HG02970 (cell line): ENCODE data around the gene ZFR2.
"Not testable (repeated sequence)": the region's sequence is repeated elsewhere in the genome, so short reads cannot be mapped to it uniquely, and the experiment has no call there.

Source experiments
- ATAC-seq: cut with Tn5 transposase; IDR thresholded peaks from one replicate; pipeline ENCODE4 v1.9.1; 2021; ENCODE audit warnings: mild to moderate bottlenecking, moderate library complexity, moderate number of reproducible peaks; ENCODE audit not compliant: unreplicated experiment, low FRiP score

The ZFR2 gene

DNA sequence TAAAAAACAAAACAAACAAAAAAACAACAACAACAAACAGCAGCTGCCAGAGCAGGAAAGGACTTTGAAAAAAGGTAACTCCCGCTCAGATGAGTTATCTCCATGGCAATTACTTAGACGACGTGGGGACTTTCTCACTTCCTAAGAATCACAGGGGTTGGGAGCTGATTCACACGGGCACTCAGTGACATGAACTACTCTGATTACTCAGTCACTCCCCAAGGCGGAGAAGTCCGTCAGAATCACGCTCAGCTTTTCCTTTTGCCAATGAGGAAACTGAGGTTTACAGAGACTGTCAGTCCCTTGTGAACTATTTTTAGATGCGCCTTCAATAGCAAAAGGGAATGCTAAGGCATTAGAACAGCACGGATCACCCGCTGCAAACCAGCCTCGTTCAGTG is 50.4 kb downstream of the ZFR2 start:
- ATAC-seq, result no peak

GRCh38 chr19:3817761-3818160 is 51.1 kb downstream of the ZFR2 start:
- ATAC-seq, result no peak

GRCh38 chr19:3816566-3817218 is 52.1 kb downstream of the ZFR2 start:
- no peak for ATAC-seq

GRCh38 chr19:3816148-3816547 is 52.7 kb downstream of the ZFR2 start:
- ATAC-seq, result not testable (repeated sequence)

DNA sequence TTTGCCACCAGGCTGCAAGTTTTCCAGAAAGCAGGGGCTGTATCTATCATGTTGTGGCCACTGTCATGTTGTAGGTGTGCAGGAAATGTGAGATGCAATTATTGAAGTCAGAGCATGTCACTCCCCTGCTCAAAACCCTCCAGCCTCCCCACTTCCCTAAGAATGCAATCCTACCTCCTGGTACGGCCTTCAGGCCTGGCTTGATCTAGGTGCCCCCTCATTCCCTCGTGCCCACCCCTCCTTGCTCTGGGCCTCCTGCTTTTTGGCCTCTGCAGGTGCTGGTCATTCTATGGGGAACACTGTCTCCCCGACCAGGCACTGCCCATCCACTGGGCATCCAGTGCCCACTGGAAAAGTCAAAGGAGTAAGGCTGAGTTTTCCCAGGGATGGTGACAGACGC is 54.2 kb downstream of the ZFR2 start:
- ATAC-seq, result no peak

GRCh38 chr19:3813473-3814392 is 55.1 kb downstream of the ZFR2 start:
- ATAC-seq, result no peak

DNA sequence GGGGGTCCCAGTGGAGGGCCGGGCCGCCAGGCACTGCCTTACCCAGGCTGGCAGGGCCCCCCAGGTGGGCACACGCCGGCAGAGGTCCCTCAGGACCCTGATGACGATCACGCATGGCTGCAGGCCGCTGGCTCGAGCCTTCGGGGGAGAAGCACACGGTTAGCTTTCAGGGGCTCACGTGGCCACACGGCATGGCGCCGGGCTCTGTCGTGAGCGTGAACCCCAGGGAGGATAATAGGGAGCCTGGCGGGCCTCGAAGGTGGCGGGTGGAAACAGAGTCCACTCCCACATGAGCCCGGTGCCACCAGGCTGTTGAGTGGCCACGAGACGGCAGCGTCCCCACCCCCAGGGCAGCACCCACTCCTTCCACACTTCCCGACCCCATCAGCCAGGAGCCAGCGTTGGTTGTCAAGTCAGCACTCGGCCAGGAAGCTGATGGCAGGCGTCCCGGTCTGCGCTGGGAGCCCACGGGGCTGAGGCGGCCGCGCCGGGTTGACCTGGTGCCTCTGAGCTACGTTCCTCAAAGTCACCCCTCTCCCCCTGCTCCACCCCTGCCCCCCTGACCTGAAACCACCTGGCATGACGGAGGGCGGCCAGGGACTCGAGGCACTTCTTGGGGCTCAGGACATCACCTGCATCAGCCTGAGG is 58.0 kb downstream of the ZFR2 start:
- no peak for ATAC-seq

DNA sequence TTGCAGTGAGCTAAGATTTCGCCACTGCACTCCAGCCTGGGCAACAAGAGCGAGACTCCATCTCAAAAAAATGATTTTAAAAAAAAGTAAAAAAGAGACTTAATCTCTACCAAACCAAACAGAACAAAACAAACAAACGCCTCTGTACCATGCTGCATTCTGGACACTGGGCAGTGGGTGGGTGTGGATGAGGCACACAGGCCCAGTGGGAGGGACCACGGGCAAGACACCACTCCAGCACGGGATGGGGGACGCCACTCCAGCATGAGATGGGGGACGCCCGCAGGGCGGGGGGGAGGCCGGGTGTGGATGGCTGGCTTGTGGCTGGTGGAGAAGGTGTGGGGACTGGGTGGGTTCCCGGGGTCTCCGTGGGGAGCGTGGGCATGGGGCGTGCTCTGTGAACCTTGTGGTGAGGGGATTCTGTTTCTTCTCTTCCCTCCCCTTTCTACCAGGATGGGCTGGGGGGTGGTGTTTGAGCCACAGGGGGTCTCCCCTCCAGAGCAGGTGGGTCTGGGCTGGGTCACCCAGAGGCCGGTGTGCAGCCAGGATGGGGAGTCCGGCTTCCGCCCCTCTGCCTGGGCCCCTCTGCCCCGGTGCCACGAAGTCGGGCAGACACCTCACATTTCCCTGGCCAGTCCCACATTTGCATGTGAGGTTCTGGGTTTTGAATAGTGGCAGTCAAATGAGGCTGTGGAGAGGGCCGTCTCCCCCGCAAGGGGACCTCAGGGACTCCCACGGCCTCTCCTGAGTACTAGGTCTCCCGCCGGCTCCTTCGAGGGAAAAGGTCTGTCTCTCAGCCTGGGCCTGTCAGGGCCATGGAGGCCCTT is 58.7 kb downstream of the ZFR2 start:
- ATAC-seq, result no peak

GRCh38 chr19:3808420-3809143 is 60.3 kb downstream of the ZFR2 start:
- no peak for ATAC-seq

DNA sequence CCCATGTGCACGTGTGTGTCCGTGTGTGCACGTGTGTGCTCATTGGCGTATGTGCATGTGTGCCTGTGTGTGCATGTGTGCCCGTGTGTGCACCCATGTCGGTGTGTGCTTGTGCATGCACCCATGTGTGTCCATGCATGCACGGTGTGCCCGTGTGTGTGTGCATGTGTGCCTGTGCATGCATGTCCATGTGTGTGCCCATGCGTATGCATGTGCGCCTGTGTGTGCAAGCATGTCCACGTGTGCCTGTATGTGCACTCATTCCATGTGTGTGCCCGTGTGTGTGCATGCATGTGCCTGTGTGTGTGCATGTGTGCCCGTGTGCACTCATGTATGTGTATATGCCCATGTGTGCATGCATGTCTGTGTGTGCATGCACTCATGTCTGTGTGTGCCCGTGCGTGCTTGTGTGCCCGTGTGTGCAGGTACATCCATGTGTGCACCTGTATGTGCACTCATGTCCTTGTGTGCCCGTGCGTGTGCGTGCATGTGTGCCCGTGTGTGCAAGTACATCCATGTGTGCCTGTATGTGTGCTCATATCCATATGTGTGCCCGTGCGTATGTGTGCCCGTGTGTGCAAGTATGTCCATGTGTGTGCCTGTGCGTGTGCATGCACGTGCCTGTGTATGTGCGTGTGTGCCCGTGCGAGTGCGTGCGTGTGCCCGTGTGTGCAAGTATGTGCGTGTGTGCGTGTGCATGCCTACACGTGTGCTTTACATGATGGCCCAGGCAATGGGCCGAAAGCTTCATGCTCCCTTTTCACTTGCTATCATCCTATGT is 61.1 kb downstream of the ZFR2 start:
- no peak for ATAC-seq

- no peak for ATAC-seq
Observed at GRCh38 chr19:3807131-3807480, 61.7 kb downstream of the ZFR2 start.

- ATAC-seq, result no peak
Observed at GRCh38 chr19:3805859-3806258, 63.0 kb downstream of the ZFR2 start.

DNA sequence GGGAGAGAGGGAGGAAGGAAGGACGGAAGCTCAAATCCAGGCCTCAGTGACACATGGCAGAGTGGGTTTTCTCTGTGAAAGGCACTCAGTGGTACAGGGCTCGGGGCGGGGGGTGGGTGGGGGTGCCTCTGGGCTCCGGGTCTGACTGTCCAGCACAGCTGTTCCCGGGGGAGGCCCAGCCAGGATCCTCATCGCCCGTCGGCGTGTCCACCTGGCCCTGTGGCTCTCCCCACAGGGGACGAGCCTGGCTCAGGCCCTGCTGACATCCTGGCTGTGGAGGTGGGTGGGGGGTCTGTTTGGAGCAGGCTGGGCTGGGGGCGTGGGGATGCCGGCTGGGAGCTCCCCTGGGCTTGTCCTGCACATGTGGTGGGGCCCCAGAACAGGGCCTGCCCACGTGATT is 64.4 kb downstream of the ZFR2 start:
- no peak for ATAC-seq

- no peak for ATAC-seq
Observed at GRCh38 chr19:3803986-3804385, 64.9 kb downstream of the ZFR2 start.

- no peak for ATAC-seq
Observed at GRCh38 chr19:3803114-3803888, 65.5 kb downstream of the ZFR2 start.

DNA sequence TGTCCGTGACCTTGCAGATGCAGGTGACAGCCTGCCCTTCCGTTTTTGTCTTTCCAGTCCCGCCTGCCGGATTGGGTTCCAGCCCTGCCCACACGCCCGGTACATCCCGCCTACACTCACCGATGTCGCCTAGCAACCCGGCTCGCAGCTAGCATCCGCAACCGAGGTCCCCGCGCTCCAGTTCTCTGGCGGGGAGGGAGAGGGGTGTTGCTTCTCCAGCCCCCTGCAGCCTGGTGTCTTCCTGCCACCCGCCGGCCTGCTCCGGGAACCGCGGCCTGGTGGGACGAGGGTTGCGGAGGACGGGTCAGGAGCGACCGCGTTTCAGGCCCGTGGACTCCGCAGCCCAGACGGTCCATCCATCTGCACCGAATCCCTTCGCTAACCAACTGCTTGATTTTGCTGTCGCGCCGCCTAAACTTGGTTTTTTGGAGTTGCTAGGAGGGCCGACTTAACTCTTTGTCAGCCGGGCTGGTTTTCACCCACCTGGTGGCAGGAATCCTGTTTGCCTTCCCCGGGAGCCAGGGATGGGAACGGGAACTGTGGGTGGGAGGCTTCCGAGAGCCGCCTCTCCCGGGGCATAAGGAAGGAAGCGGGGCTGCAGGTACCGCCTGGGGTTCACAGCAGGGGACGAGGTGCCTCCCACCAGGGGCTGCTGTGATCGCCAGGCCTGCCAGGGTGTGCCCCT is 67.3 kb downstream of the ZFR2 start:
- no peak for ATAC-seq

DNA sequence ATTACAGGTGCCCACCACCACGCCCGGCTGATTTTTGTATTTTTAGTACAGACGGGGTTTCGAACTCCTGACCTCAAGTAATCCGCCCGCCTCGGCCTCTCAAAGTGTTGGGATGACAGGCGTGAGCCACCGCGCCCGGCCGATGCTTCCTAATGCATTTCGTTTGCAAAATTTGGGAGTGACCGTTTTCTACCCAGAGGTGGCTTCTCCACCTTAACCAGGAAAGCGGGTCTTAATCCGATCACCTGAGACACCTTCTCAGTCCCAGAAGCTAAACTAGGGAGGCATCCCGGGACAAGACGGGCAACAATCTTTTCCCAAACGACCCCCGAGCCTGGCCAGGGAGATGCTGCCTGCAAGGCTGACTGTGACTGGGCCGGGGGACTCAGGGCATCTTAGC is 67.8 kb downstream of the ZFR2 start:
- no peak for ATAC-seq

- ATAC-seq, result no peak
Observed at GRCh38 chr19:3798137-3798536, 70.7 kb downstream of the ZFR2 start.
